ENCODE results near the gene RPRML.
"Not testable (repeated sequence)": the region's sequence is repeated elsewhere in the genome, so short reads cannot be mapped to it uniquely, and the experiment has no call there.

Gene RPRML

GRCh38 chr17:46979147-46979863 lies at the start of gene RPRML:
Gene RPRML (minus strand): TSS chr17:46979253. CDS start chr17:46979007, 246 bp downstream.
- DNase-seq = peak; percentile 42

- not testable (repeated sequence) for DNase-seq
These were observed 37.9 kb upstream of the RPRML start for GRCh38 chr17:47016966-47017365.

GRCh38 chr17:47013341-47013740 lies 34.3 kb upstream of the RPRML start:
- no peak for DNase-seq

GRCh38 chr17:47012457-47012856 lies 33.4 kb upstream of the RPRML start:
- DNase-seq = no peak

- DNase-seq = no peak
These were observed 30.9 kb upstream of the RPRML start for GRCh38 chr17:47009759-47010594.

GRCh38 chr17:47004906-47005305 lies 25.9 kb upstream of the RPRML start:
- no peak for DNase-seq

- not testable (repeated sequence) for DNase-seq
These were observed 24.8 kb upstream of the RPRML start for GRCh38 chr17:47003864-47004263.

GRCh38 chr17:46995841-46996571 lies 17.0 kb upstream of the RPRML start:
- DNase-seq = no peak

GRCh38 chr17:46994993-46995392 lies 15.9 kb upstream of the RPRML start:
- no peak for DNase-seq

GRCh38 chr17:46991617-46992016 lies 12.6 kb upstream of the RPRML start:
- DNase-seq = peak; percentile 62

GRCh38 chr17:46989637-46990431 lies 10.8 kb upstream of the RPRML start:
- no peak for DNase-seq

- not testable (repeated sequence) for DNase-seq
These were observed 8.9 kb upstream of the RPRML start for GRCh38 chr17:46987927-46988326.

GRCh38 chr17:46986366-46986765 lies 7.3 kb upstream of the RPRML start:
- DNase-seq = peak; percentile 66

GRCh38 chr17:46984892-46985291 lies 5.8 kb upstream of the RPRML start:
- peak; percentile 43 for DNase-seq

GRCh38 chr17:46984341-46984740 lies 5.3 kb upstream of the RPRML start:
- DNase-seq = peak; percentile 85

- no peak for DNase-seq
These were observed 4.7 kb upstream of the RPRML start for GRCh38 chr17:46983782-46984181.

- DNase-seq = no peak
These were observed 3.5 kb upstream of the RPRML start for GRCh38 chr17:46982577-46982976.

- DNase-seq = no peak
These were observed 435 bp downstream of the RPRML start for GRCh38 chr17:46978489-46979146.

- DNase-seq = peak; percentile 57
These were observed 1.1 kb downstream of the RPRML start for GRCh38 chr17:46977750-46978488.

GRCh38 chr17:46977348-46977747 lies 1.7 kb downstream of the RPRML start:
- peak; percentile 85 for DNase-seq

GRCh38 chr17:46976626-46977270 lies 2.3 kb downstream of the RPRML start:
- DNase-seq = peak; percentile 53

All from NCI-H1694 (cell line).